ENCODE measurements around the gene GJB3. TPM values are rescaled to one million over a fixed set of nuclear protein-coding genes. Genes with fewer than 3 reads are reported as not detected.
A peak's percentile ranks its signal among the peaks of the same experiment; 100 is the strongest.

The GJB3 gene
- polyA plus RNA-seq, 1 donor (not counting 4 experiments of a cell fraction or from before 2014, with no cell fraction given), result 133 TPM

DNA sequence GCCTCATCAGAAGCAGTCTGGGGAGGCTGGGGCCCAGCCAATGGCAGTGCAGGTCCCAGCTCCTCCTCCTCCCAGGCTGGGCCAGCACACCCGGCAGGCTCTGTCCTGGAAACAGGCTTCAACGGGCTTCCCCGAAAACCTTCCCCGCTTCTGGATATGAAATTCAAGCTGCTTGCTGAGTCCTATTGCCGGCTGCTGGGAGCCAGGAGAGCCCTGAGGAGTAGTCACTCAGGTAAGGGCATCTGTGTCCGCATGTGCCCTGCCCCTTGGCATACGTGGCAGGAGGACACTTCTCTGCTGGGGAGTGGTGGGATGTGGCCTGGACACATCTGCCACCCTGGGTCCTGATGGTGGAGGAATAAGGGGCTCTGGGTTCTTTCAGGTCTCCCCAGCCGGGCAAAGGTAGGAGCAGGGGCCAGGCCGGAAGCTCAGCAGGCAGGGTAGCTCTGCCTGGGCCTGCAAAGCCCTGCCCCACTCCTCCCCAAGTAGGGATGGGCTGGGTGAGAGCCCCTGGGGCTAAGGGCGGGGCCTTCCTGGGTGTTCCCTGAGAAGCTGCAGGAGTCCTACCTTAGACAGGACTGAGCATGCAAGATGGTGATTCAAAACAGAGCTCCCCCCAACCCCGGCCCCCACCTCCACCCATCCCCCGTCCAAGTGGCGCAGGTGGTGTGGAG lies 25.9 kb upstream of the GJB3 start, which contains the start of gene GJB5:
TSS of gene GJB5 (plus strand) at position 84 of the 674 bp plus-strand sequence. CDS start 2,284 bp downstream, outside the sequence.
- FAIRE-seq (peak; percentile 98), DNase-seq (ENCODE audit: low read depth, low spot score) (peak; percentile 98)
- H3K9ac ChIP-seq (ENCODE audit: control insufficient read depth, extremely low read depth, insufficient read depth, low read length), result peak within 1 kb of the TSS; percentile 96
- no peaks in the 10 kb centered on the region for H3K27me3 ChIP-seq (ENCODE audit: control insufficient read depth, extremely low read depth, insufficient read depth, low read length)
- H2AFZ ChIP-seq (ENCODE audit: control insufficient read depth, low read length), result peak within 1 kb of the TSS; percentile 73
- no peaks in the 10 kb centered on the region for H4K20me1 ChIP-seq (ENCODE audit: control insufficient read depth, extremely low read depth, insufficient read depth, low read length)
- H3K36me3 ChIP-seq (ENCODE audit: control insufficient read depth in 2 of 2, extremely low read depth in 1 of 2, insufficient read depth in 2 of 2, low read length in 2 of 2), result peaks cover 16 to 28% of the 10 kb centered on the region in 2 experiments
- peaks cover 42% of the 10 kb centered on the region for H3K79me2 ChIP-seq (ENCODE audit: control insufficient read depth, insufficient read depth, low read length)
- peaks cover 5% of the 10 kb centered on the region for H3K9me3 ChIP-seq (ENCODE audit: control insufficient read depth, low read depth, low read length)
- peak within 1 kb of the TSS; percentile 97 for H3K4me2 ChIP-seq (ENCODE audit: control insufficient read depth, extremely low read depth, insufficient read depth, low read depth, low read length)
- H3K4me3 ChIP-seq (ENCODE audit: control insufficient read depth in 2 of 3, extremely low read depth in 1 of 3, insufficient read depth in 2 of 3, low read depth in 1 of 3, low read length in 3 of 3), result peak within 1 kb of the TSS; percentile 49 to 94 (median 82)
- dilution Hi-C loops (cut with MboI; ENCODE audit: extremely low pct_ligation_motif_present, low sequenced_read_pairs), result no loop called here
- no peak for TF ChIP-seq EZH2 (IDR thresholded peaks at IDR 0.05; ENCODE audit: low read length)
- TF ChIP-seq, protein P1, sequence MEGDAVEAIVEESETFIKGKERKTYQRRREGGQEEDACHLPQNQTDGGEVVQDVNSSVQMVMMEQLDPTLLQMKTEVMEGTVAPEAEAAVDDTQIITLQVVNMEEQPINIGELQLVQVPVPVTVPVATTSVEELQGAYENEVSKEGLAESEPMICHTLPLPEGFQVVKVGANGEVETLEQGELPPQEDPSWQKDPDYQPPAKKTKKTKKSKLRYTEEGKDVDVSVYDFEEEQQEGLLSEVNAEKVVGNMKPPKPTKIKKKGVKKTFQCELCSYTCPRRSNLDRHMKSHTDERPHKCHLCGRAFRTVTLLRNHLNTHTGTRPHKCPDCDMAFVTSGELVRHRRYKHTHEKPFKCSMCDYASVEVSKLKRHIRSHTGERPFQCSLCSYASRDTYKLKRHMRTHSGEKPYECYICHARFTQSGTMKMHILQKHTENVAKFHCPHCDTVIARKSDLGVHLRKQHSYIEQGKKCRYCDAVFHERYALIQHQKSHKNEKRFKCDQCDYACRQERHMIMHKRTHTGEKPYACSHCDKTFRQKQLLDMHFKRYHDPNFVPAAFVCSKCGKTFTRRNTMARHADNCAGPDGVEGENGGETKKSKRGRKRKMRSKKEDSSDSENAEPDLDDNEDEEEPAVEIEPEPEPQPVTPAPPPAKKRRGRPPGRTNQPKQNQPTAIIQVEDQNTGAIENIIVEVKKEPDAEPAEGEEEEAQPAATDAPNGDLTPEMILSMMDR (optimal IDR thresholded peaks at IDR 0.05 in 1 of 3, IDR thresholded peaks at IDR 0.05 in 1 of 3, conservative IDR thresholded peaks at IDR 0.05 in 1 of 3; ENCODE audit: extremely low read depth in 1 of 3, insufficient read depth in 2 of 3, low read length in 3 of 3), result no peak
- H3K9me1 ChIP-seq (ENCODE audit: control insufficient read depth, extremely low read depth, insufficient read depth, low read length), result no peaks in the 10 kb centered on the region
- H3K27ac ChIP-seq (ENCODE audit: control insufficient read depth, insufficient read depth, low read length), result peak within 1 kb of the TSS; percentile 98
- peaks cover 61% of the 10 kb centered on the region for H3K4me1 ChIP-seq (ENCODE audit: control insufficient read depth, extremely low read depth, insufficient read depth, low read length)

DNA sequence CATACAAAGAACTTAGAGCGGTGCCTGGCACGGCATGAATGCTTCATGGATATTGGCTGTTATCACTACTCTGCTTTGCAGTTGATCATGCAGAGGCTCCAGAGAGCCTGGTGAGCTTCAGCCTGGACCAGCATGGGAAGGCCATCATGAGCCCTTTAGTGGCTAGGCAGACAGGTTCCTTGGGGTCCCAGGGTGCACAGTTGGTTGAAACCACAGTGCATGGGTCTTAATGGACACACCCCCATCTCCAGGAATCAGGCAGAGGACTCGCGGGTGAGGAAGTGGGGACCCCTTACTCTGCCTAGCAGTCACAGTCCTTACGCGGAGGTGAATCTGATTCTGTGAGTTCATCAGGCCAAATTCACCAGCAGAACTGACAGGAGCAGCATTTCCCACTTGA lies 25.1 kb upstream of the GJB3 start:
- H3K27me3 ChIP-seq (ENCODE audit: control insufficient read depth, extremely low read depth, insufficient read depth, low read length), result no peaks in the 10 kb centered on the region
- H3K9ac ChIP-seq (ENCODE audit: control insufficient read depth, extremely low read depth, insufficient read depth, low read length), result peak overlapping the region; percentile 96
- H3K79me2 ChIP-seq (ENCODE audit: control insufficient read depth, insufficient read depth, low read length), result peaks cover 51% of the 10 kb centered on the region
- no peak overlapping the region for H2AFZ ChIP-seq (ENCODE audit: control insufficient read depth, low read length)
- peaks cover 68% of the 10 kb centered on the region for H3K4me1 ChIP-seq (ENCODE audit: control insufficient read depth, extremely low read depth, insufficient read depth, low read length)
- peak overlapping the region; percentile 49 to 94 (median 82) for H3K4me3 ChIP-seq (ENCODE audit: control insufficient read depth in 2 of 3, extremely low read depth in 1 of 3, insufficient read depth in 2 of 3, low read depth in 1 of 3, low read length in 3 of 3)
- peak; percentile 74 for FAIRE-seq
- no peak for DNase-seq (ENCODE audit: low read depth, low spot score)
- no peak for TF ChIP-seq EZH2 (IDR thresholded peaks at IDR 0.05; ENCODE audit: low read length)
- TF ChIP-seq, protein P1 (optimal IDR thresholded peaks at IDR 0.05 in 1 of 3, IDR thresholded peaks at IDR 0.05 in 1 of 3, conservative IDR thresholded peaks at IDR 0.05 in 1 of 3; ENCODE audit: extremely low read depth in 1 of 3, insufficient read depth in 2 of 3, low read length in 3 of 3), result no peak
- no peaks in the 10 kb centered on the region for H4K20me1 ChIP-seq (ENCODE audit: control insufficient read depth, extremely low read depth, insufficient read depth, low read length)
- peaks cover 16 to 30% of the 10 kb centered on the region in 2 experiments for H3K36me3 ChIP-seq (ENCODE audit: control insufficient read depth in 2 of 2, extremely low read depth in 1 of 2, insufficient read depth in 2 of 2, low read length in 2 of 2)
- peak overlapping the region; percentile 97 for H3K4me2 ChIP-seq (ENCODE audit: control insufficient read depth, extremely low read depth, insufficient read depth, low read depth, low read length)
- peak overlapping the region; percentile 98 for H3K27ac ChIP-seq (ENCODE audit: control insufficient read depth, insufficient read depth, low read length)
- H3K9me3 ChIP-seq (ENCODE audit: control insufficient read depth, low read depth, low read length), result peaks cover 5% of the 10 kb centered on the region
- dilution Hi-C loops (cut with MboI; ENCODE audit: extremely low pct_ligation_motif_present, low sequenced_read_pairs), result no loop called here
- H3K9me1 ChIP-seq (ENCODE audit: control insufficient read depth, extremely low read depth, insufficient read depth, low read length), result no peaks in the 10 kb centered on the region

Measured in keratinocyte (primary cell).